HepG2 (cell line): ENCODE results near the gene SYNPR. TPM values are rescaled to one million over a fixed set of nuclear protein-coding genes. Genes with fewer than 3 reads are reported as not detected.

ENCODE experiments used
- NR1H2 ChIP-seq: sonication (generic); formaldehyde crosslinking; IDR thresholded peaks from 2 replicates; pipeline ENCODE4 v1.8.1; 2022; ENCODE audit warnings: low read depth, missing genetic modification reagents, borderline replicate concordance
- PHB2 ChIP-seq: fragments of 450-650 bp; IDR thresholded peaks from 2 replicates; pipeline ENCODE4 v1.6.1; 2018; ENCODE audit not compliant: partially characterized antibody
- RBM39 ChIP-seq: fragments of 200-400 bp; formaldehyde crosslinking; IDR thresholded peaks from one replicate; pipeline ENCODE4 v1.6.1; 2018; ENCODE audit warnings: antibody characterized with exemption, mild to moderate bottlenecking, low read depth, low read length; ENCODE audit not compliant: poor library complexity, severe bottlenecking
- SALL2 ChIP-seq: sonication (generic); formaldehyde crosslinking; IDR thresholded peaks from 2 replicates; pipeline ENCODE4 v1.8.1; 2023; ENCODE audit warnings: mild to moderate bottlenecking, missing genetic modification reagents, inconsistent platforms
- SP140L ChIP-seq: sonication (generic); formaldehyde crosslinking; IDR thresholded peaks from 2 replicates; pipeline ENCODE4 v1.4.0; 2020; ENCODE audit warnings: missing genetic modification reagents, borderline replicate concordance
- ZNF121 ChIP-seq: sonication (generic); formaldehyde crosslinking; IDR thresholded peaks from 2 replicates; pipeline ENCODE4 v1.5.0; 2020; ENCODE audit warnings: mild to moderate bottlenecking, missing genetic modification reagents
- ZNF367 ChIP-seq: sonication (generic); formaldehyde crosslinking; IDR thresholded peaks from 2 replicates; pipeline ENCODE4 v1.4.0; 2020; ENCODE audit warnings: missing genetic modification reagents, borderline replicate concordance
- polyA plus RNA-seq, 8 experiments: library from polyadenylated mRNA; depleted of rRNA in 3 of 8; stranded (reverse) in 7 of 8; unstranded in 1 of 8; fragments of >200 nt; fragmentation: Illumina TruSeq in 4 of 8; extraction: Trizol in 4 of 8; gene quantifications; 2 replicates each; pipeline versions ENCODE4 v1.2.1 to v1.2.3, GENCODE V29; 2011 to 2016; ENCODE audit warnings: low read depth in 4 of 8, missing spikeins in 1 of 8, mixed read lengths in 1 of 8; ENCODE audit not compliant: insufficient read depth in 1 of 8
- total RNA-seq, 5 experiments: library from RNA; depleted of rRNA; stranded (reverse); fragments of >200 nt; fragmentation: Illumina TruSeq; extraction: Trizol; gene quantifications; 2 replicates each; pipeline ENCODE4 v1.2.3, GENCODE V29; 2016; ENCODE audit warnings: low read depth in 1 of 5
- TF ChIP-seq, protein P1 (sequence below), 2 experiments: sonication (generic) in 1 of 2; formaldehyde crosslinking in 1 of 2; IDR thresholded peaks; 2 replicates each; pipeline versions ENCODE4 v1.6.1 to v1.9.0; 2014 to 2022; ENCODE audit warnings: antibody characterized with exemption in 1 of 2, borderline replicate concordance in 1 of 2, inconsistent platforms in 1 of 2, low read depth in 1 of 2, missing genetic modification reagents in 1 of 2

SYNPR gene
- total and polyA plus RNA-seq, 2 of the 13 experiments (the other 11 are each of a cell fraction or from before 2014, with no cell fraction given) = 0.04 TPM; not detected in 1

- TF ChIP-seq, protein P1, sequence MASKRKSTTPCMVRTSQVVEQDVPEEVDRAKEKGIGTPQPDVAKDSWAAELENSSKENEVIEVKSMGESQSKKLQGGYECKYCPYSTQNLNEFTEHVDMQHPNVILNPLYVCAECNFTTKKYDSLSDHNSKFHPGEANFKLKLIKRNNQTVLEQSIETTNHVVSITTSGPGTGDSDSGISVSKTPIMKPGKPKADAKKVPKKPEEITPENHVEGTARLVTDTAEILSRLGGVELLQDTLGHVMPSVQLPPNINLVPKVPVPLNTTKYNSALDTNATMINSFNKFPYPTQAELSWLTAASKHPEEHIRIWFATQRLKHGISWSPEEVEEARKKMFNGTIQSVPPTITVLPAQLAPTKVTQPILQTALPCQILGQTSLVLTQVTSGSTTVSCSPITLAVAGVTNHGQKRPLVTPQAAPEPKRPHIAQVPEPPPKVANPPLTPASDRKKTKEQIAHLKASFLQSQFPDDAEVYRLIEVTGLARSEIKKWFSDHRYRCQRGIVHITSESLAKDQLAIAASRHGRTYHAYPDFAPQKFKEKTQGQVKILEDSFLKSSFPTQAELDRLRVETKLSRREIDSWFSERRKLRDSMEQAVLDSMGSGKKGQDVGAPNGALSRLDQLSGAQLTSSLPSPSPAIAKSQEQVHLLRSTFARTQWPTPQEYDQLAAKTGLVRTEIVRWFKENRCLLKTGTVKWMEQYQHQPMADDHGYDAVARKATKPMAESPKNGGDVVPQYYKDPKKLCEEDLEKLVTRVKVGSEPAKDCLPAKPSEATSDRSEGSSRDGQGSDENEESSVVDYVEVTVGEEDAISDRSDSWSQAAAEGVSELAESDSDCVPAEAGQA (IDR thresholded peaks at IDR 0.05; ENCODE audit: low read depth) = no peak
- TF ChIP-seq, protein P1 (CRISPR knock-in tag; IDR thresholded peaks at IDR 0.05; ENCODE audit: borderline replicate concordance) = no peak
- TF ChIP-seq PHB2 = no peak
- TF ChIP-seq NR1H2 (CRISPR knock-in tag) = no peak
- no peak for TF ChIP-seq SALL2 (CRISPR knock-in tag)
- no peak for TF ChIP-seq SP140L (CRISPR knock-in tag)
- TF ChIP-seq ZNF121 (CRISPR knock-in tag) = no peak
- TF ChIP-seq RBM39 = no peak
- TF ChIP-seq ZNF367 = no peak
- TF ChIP-seq, all 625 proteins: peak for 0
These were observed 48.0 kb upstream of the SYNPR start (continued) for GRCh38 chr3:63230146-63230545.
